HTERT RPE-1 (cell line): ENCODE measurements around the gene MPL.

Experiments used
- in situ Hi-C: fragments of 300-500 bp; cut with MboI; formaldehyde crosslinking; loops from 4 replicates; pipeline ENCODE4 v1.14.3; 2020; ENCODE audit warnings: low sequenced_read_pairs

MPL gene

DNA sequence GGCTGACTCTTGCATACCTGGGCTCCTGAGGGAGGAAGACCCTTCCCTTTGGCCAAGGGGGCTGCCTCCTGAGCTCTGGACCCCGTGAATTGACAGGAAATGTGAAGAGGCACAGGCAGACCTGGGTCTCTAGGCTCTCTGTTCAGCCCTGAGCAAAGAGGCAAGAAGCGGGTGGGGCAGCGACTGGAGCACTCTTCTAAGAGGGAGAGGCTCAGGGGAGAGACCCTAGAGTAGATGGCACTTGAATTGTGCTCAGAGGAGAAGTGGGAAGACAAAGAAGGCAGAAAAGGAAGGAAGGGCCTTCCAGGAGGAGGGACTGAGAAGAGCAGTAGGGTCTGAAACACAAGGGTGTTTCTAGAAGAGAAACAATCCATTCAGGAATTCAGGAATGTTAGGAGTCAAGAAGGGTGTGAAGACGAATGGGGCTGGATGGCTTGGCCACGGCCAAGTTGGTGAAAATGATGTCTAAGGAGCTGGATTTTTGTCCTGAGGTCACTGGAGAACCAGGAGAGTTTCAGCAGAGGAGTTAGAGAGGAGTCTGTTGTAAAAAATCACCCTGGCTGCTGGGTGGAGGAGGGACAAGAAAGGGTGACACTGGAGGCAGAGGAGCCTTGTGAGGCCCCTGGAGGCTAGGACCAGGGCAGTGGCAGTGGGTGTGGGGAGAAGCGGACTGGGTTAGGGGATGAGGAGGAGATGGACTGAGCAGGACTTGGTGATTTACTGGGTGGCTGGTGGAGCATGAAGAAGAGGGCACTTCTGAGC is 31.5 kb upstream of the MPL start:
- in situ Hi-C loops, result no loop called here

DNA sequence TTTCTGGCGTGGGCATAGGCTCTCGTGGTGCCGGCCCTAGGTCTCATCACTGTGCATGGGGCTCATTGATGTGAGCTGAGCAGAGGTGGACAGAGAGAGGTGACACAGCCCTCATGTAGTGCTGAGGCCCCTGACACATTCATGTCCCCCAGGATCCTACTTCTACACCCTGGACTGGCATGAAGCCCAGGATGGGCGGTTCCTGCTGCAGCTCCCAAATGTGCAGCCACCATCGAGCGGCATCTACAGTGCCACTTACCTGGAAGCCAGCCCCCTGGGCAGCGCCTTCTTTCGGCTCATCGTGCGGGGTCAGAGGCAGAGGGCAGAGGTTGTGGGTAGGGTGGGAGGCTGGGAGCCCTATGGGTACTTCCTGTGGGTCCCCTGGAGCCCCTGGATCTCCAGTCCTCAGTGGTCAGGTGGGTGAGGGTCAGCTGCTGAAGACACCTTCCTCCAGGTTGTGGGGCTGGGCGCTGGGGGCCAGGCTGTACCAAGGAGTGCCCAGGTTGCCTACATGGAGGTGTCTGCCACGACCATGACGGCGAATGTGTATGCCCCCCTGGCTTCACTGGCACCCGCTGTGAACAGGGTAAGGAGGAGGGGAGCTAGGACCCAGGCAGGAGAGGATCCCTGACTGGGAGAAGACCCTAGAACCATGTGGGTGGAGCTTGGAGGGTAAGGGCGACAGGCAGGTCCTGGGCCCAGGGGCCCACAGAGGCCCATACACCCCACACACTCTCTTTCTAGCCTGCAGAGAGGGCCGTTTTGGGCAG is 30.7 kb upstream of the MPL start:
- in situ Hi-C loops, result no loop called here

DNA sequence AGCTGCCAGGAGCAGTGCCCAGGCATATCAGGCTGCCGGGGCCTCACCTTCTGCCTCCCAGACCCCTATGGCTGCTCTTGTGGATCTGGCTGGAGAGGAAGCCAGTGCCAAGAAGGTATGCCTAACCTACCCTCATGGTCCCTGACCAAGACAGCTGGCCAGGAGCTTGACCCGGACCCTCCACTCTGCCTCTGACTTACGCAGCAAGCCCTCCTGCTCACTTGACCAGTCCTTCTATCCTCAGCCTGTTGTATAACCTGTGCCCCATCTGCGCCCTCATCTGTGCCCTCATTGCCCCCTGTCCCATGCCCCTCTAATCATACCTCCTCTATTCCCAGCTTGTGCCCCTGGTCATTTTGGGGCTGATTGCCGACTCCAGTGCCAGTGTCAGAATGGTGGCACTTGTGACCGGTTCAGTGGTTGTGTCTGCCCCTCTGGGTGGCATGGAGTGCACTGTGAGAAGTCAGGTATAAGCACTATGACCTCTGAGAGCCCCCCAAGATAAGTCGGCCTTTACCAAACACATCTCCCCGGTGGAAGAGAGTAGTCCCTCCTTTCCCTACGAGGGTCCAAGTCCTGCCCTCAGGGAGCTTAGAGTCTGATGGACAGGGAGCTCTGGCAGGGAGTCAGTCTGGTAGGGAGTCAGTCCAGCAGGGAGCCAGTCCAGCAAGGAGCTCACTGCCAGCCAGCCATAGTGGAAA is 30.0 kb upstream of the MPL start:
- in situ Hi-C loops, result no loop called here

- in situ Hi-C loops, result no loop called here
These were observed 28.8 kb upstream of the MPL start for GRCh38 chr1:43308635-43309404.

- in situ Hi-C loops, result no loop called here
These were observed 28.1 kb upstream of the MPL start for GRCh38 chr1:43309405-43310025.

DNA sequence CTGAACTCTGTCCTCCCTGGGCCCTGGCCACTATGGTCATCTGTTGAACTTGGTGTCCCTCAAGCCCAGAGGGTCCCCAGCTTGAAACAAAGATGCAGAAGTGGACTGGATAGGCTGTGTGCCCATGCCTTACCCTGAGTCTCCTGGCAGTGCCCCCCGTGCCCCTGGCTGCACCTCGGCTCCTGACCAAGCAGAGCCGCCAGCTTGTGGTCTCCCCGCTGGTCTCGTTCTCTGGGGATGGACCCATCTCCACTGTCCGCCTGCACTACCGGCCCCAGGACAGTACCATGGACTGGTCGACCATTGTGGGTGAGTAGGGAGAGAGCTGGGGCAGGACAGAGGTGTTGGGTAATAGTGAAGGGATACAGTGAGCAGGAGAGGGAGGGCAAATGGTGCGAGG is 26.1 kb upstream of the MPL start:
- in situ Hi-C loops, result no loop called here

GRCh38 chr1:43312212-43312623 is 25.4 kb upstream of the MPL start:
- in situ Hi-C loops, result no loop called here

DNA sequence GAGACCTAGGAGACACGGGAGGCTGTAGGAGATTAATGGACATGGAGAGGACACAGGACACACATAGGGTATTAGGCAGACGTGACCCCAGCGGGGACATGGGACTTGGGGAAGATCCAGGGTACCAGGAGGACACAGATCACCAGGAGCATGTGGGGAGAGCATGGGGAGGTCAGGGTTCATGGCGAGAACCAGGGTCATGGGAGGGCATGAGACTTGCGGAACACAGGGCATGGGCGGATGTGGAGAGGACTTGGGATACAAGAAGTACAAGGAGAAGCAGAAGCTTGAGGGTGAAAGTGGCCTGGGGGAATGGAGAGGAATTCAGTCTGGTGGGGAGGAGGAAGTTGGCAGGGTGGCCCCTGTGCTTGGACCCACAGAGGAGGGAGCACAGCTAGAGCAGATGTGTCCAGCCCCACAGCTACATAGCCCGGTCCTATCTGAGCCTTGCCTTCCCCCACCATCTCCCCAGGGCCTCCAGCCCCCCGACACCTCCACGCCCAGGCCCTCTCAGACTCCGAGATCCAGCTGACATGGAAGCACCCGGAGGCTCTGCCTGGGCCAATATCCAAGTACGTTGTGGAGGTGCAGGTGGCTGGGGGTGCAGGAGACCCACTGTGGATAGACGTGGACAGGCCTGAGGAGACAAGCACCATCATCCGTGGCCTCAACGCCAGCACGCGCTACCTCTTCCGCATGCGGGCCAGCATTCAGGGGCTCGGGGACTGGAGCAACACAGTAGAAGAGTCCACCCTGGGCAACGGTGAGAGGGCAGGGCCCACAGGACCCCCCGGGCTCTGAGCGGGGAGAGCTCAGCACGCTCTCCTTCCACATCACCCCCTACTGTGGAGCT is 24.7 kb upstream of the MPL start:
- in situ Hi-C loops, result no loop called here

DNA sequence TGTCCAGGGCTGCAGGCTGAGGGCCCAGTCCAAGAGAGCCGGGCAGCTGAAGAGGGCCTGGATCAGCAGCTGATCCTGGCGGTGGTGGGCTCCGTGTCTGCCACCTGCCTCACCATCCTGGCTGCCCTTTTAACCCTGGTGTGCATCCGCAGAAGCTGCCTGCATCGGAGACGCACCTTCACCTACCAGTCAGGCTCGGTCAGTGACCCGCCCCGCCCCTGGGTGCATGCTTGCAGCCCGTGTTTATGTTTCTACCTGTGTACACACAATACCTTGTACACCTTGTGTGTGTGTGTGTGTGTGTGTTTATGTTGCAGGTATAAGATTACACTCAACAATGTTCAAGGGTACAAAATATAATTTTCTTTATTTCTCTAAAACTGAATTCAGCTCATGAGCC is 23.8 kb upstream of the MPL start:
- in situ Hi-C loops, result no loop called here

- in situ Hi-C loops, result no loop called here
These were observed 23.4 kb upstream of the MPL start for GRCh38 chr1:43314233-43314632.

- in situ Hi-C loops, result no loop called here
These were observed 22.1 kb upstream of the MPL start for GRCh38 chr1:43315481-43315880.

- in situ Hi-C loops, result no loop called here
These were observed 21.5 kb upstream of the MPL start for GRCh38 chr1:43315963-43316737.

GRCh38 chr1:43316738-43317520 is 20.7 kb upstream of the MPL start:
- in situ Hi-C loops, result no loop called here

GRCh38 chr1:43317817-43318471 is 19.7 kb upstream of the MPL start:
- in situ Hi-C loops, result no loop called here

DNA sequence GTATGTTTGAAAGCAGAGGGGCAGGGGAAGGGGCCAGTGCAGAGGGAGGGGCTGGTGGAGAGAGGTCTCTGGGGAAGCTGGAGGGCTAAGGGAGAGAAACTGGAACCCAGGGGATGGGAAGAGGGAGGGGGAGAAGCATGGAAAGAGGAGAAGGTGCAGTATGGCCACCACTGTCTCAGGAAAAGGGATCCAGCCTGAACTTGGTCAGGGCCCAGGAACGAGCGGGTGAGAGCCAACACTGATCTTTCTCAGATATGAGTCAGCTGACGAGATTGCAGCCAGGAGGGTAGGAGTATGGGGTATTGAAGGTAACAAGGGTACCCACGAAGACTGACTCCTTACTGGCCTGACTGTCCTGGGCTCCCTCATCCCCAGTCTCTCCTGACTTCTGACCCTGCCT is 18.8 kb upstream of the MPL start:
- in situ Hi-C loops, result no loop called here

DNA sequence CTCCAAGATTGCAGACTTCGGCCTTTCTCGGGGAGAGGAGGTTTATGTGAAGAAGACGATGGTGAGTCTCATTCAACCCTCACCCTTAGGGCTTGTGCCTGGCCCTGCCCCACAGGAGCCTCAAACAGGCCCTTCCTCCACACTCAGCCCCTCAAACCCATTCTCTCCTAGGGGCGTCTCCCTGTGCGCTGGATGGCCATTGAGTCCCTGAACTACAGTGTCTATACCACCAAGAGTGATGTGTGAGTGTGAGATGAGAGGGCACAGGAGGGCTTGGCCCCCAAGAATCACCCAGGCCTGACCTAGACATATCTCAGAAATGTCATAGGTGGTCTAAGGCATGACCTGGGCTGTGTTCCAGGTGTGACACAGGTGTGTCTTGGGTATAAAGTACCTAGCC is 18.3 kb upstream of the MPL start:
- in situ Hi-C loops, result no loop called here

DNA sequence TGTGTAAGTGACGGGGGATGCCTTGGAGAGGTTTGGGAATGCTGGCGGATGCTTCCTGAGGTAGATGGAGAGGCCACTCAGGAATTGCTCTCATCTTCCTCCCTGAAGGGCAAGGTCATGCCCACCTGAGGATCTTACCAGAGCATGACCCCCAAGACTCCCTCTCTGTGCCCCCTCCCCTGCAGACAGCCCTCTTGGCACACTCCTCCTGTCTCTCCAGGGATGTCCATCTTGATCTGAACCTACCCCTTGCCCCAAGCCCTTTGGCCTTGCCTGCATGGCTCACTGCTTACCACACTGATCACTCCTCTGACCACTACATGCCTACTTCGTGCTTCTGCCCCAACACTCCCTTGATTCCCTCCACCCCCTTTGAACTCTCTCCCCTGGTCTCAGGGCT is 17.9 kb upstream of the MPL start:
- in situ Hi-C loops, result no loop called here
